DND-41 (cell line): Measurements from ENCODE around the gene TEX22.

Experiments
- ATAC-seq: fragments of 200-7000 bp; cut with Tn5 transposase; 3 replicates; pipeline ENCODE4 v1.9.1; 2021; ENCODE audit warnings: low read depth; ENCODE audit not compliant: insufficient read depth
- DNase-seq: peaks from one replicate; pipeline ENCODE4 v3.0.0-alpha.2; 2020
- H2AFZ ChIP-seq: 2 replicates; pipeline ENCODE4 v1.6.0; 2012; ENCODE audit warnings: low read depth, low read length
- H3K27ac ChIP-seq: 2 replicates; pipeline ENCODE4 v1.5.1; 2012; ENCODE audit warnings: low read length, inconsistent platforms
- H3K27me3 ChIP-seq: fragments of 200-600 bp; sonication (generic); 2 replicates; pipeline ENCODE4 v1.6.0; 2012; ENCODE audit warnings: low read length, mild to moderate bottlenecking, inconsistent platforms; ENCODE audit not compliant: insufficient read depth, poor library complexity
- H3K36me3 ChIP-seq: 2 replicates; pipeline ENCODE4 v1.5.1; 2012; ENCODE audit warnings: low read length, inconsistent platforms; ENCODE audit not compliant: insufficient read depth
- H3K4me1 ChIP-seq: 2 replicates; pipeline ENCODE4 v1.5.1; 2012; ENCODE audit warnings: mild to moderate bottlenecking, low read length; ENCODE audit not compliant: insufficient read depth
- H3K4me2 ChIP-seq: 2 replicates; pipeline ENCODE4 v1.6.0; 2012; ENCODE audit warnings: mild to moderate bottlenecking, moderate library complexity, low read length, inconsistent platforms; ENCODE audit not compliant: insufficient read depth
- H3K4me3 ChIP-seq, 2 experiments: fragments of 200-600 bp in 1 of 2; shearing (Covaris generic) in 1 of 2; 2 replicates each; pipeline ENCODE4 v1.5.1; 2012 to 2016; ENCODE audit warnings: inconsistent platforms in 2 of 2, low read length in 2 of 2, mild to moderate bottlenecking in 2 of 2, low read depth in 1 of 2, moderate library complexity in 1 of 2
- H3K79me2 ChIP-seq: 2 replicates; pipeline ENCODE4 v1.6.0; 2012; ENCODE audit warnings: low read length, inconsistent platforms; ENCODE audit not compliant: insufficient read depth
- H3K9ac ChIP-seq: 2 replicates; pipeline ENCODE4 v1.6.0; 2012; ENCODE audit warnings: low read depth, mild to moderate bottlenecking, inconsistent platforms, low read length, moderate library complexity
- H3K9me3 ChIP-seq: 2 replicates; pipeline ENCODE4 v1.5.1; 2012; ENCODE audit warnings: low read length, moderate library complexity, mild to moderate bottlenecking, inconsistent platforms; ENCODE audit not compliant: insufficient read depth, severe bottlenecking
- H4K20me1 ChIP-seq: 2 replicates; pipeline ENCODE4 v1.6.0; 2012; ENCODE audit warnings: low read length; ENCODE audit not compliant: insufficient read depth
- EZH2 ChIP-seq: IDR thresholded peaks from 3 replicates; pipeline ENCODE4 v1.6.1; 2012; ENCODE audit warnings: borderline replicate concordance, low read depth, mild to moderate bottlenecking, moderate library complexity, low read length, inconsistent platforms; ENCODE audit not compliant: severe bottlenecking
- TF ChIP-seq, protein P1 (sequence below): IDR thresholded peaks from 2 replicates; pipeline ENCODE4 v1.5.1; 2012; ENCODE audit warnings: borderline replicate concordance, low read length, moderate library complexity, mild to moderate bottlenecking; ENCODE audit not compliant: poor library complexity, severe bottlenecking; ENCODE audit errors: extremely low read depth

Gene TEX22

DNA sequence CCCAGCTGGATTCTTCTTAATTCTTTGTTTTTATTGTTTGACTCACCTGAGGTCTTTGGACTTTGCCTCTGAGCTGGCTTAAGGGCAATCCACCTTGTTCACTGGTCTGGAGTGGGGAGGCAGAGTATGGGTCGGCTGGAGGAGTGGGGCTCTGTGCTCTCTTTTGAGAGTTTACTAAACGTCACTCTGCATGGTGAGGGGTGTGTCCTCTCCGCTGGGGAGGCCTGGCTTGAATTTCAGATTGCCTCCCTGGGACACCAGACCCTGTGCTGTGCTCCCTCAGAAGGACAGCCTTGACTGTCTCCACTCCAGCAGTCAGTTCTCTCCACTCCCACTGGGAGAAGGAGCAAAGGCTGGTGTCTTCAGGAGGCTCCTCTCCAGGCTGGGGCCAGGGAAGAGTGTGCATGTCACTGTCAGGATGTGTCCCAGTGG is 19.4 kb downstream of the TEX22 start:
- Histone ChIP-seq H3K36me3 (peaks cover 27% of the 10 kb centered on the region), H3K79me2 (peaks cover 39% of the 10 kb centered on the region), H3K27ac (no peak overlapping the region), H2AFZ (no peak overlapping the region), H3K4me1 (peaks cover 59% of the 10 kb centered on the region), H3K4me2 (0 out of 2 replicates have a peak overlapping the region, but pooled peaks have one; percentile 85), H3K9me3 (no peaks in the 10 kb centered on the region), H3K27me3 (no peaks in the 10 kb centered on the region), H3K9ac (0 out of 2 replicates have a peak overlapping the region, but pooled peaks have one; percentile 98), H3K4me3 (no peak overlapping the region), H4K20me1 (peaks cover 22% of the 10 kb centered on the region)
- DNase-seq = no peak
- no peak for ATAC-seq
- TF ChIP-seq, protein P1, sequence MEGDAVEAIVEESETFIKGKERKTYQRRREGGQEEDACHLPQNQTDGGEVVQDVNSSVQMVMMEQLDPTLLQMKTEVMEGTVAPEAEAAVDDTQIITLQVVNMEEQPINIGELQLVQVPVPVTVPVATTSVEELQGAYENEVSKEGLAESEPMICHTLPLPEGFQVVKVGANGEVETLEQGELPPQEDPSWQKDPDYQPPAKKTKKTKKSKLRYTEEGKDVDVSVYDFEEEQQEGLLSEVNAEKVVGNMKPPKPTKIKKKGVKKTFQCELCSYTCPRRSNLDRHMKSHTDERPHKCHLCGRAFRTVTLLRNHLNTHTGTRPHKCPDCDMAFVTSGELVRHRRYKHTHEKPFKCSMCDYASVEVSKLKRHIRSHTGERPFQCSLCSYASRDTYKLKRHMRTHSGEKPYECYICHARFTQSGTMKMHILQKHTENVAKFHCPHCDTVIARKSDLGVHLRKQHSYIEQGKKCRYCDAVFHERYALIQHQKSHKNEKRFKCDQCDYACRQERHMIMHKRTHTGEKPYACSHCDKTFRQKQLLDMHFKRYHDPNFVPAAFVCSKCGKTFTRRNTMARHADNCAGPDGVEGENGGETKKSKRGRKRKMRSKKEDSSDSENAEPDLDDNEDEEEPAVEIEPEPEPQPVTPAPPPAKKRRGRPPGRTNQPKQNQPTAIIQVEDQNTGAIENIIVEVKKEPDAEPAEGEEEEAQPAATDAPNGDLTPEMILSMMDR = no peak
- no peak for TF ChIP-seq EZH2

DNA sequence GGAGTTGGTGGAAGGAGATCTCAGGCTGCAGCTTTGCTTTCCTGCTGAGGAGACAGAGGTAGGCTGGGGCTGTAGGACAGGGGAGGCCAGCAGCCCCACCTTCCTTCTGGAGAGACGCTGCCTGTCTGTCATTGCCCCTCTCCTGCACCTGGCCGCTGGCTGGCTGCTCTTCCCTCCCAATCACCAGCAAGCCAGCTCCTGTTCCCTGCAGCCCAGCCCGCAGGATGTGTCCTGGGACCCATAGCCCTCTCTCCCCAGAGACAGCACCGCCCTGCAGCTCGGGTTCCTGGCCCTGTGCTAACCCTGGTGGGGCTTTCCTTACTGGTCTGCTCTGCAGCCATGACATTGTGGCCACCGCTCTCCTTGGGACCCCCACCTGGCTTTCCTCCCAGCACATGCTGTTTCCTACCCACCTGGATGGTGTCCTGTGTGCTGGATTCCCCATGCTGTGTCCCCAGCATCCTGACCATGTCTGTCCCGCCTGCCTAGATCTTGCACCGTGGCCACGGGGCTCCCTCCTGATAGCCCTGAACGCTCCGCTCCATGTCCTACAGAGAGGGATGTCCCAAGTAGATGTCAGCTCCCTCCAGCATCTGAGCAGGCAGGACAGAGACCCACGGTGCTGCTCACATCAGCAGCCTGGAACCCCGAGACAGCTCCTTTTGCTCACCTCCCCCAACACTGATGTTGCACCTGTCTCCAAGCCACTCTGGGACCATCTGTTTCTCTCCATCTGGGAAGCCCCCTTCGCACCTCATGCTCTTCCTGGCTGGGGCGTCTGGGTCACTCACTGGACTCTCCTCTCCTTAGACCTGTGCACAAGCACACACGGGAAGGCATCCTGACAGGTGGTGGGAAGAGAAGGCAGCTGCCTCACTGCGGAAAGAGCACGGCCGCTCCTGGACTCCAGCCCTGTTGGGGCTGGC is 20.2 kb downstream of the TEX22 start:
- no peaks in the 10 kb centered on the region for H3K9me3 ChIP-seq
- peaks cover 48% of the 10 kb centered on the region for H3K79me2 ChIP-seq
- H3K4me3 ChIP-seq = peak overlapping the region; percentile 77 to 99; a peak in 3 of 4 replicates
- TF ChIP-seq, protein P1 = no peak
- no peak for TF ChIP-seq EZH2
- DNase-seq (no peak), ATAC-seq (no peak)
- H4K20me1 ChIP-seq = peaks cover 30% of the 10 kb centered on the region
- H3K27me3 ChIP-seq = no peaks in the 10 kb centered on the region
- H3K36me3 ChIP-seq = peaks cover 30% of the 10 kb centered on the region
- peak overlapping the region; percentile 96 for H3K27ac ChIP-seq
- H3K4me1 ChIP-seq = peaks cover 62% of the 10 kb centered on the region
- peak overlapping the region; percentile 94 for H2AFZ ChIP-seq
- H3K4me2 ChIP-seq = peak overlapping the region; percentile 85
- H3K9ac ChIP-seq = peak overlapping the region; percentile 98

DNA sequence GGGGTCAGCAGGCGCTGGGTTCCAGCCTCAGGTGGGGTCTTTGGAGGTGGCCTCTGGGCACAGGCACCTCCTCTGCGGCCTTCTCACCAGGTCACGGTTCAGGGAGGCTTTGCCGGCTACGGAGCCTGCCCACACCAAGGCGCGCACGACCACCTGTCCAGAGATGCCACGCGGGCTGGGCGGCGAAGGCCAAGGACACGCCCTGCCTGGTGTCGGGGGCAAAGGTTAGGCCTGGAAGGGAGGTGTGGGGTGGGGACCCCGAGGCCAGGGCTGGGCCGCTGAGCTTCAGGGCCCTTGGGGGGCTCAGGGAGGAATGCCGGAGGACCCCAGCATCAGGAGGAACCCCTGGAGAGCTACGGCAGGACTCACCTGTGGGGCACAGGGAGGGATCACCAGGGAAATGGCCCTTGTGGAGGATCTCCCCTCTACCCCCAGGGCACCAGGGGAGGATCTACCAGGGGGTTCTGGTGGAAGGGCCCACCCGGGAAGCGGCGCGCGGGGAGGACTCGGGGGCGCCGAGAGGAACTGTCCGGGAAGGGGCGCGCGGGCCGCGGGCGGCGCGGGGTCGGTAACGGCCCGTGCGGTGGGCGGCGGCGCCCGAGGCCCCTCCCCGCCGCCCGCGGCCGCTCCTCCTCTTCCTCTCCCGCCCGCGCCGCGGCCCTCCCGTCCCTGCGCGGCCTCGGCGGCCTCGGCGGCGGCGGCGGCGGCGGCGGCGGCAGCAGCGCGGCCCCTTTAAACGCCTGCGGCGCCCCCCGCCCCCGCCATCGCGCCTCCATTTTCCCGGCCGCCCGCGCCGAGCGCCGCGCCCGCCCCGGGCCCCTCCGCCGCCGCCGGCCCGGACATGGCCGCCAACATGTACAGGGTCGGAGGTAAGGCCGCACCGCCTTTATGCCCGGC is 21.1 kb downstream of the TEX22 start, which contains the start of gene MTA1:
Gene MTA1 (plus strand): TSS at position 633 of the 897 bp plus-strand sequence. CDS start 209 bp downstream, at position 842.
- H3K9ac ChIP-seq = peak within 1 kb of the TSS; percentile 98
- H4K20me1 ChIP-seq = peaks cover 37% of the 10 kb centered on the region
- TF ChIP-seq, protein P1 = no peak
- TF ChIP-seq EZH2 = no peak
- DNase-seq (peak; percentile 59), ATAC-seq (peak; percentile 51)
- H3K36me3 ChIP-seq = peaks cover 36% of the 10 kb centered on the region
- peak within 1 kb of the TSS; percentile 96 for H3K27ac ChIP-seq
- peak within 1 kb of the TSS; percentile 94 for H2AFZ ChIP-seq
- H3K4me3 ChIP-seq = peak within 1 kb of the TSS; percentile 99 to 100
- no peaks in the 10 kb centered on the region for H3K9me3 ChIP-seq
- H3K4me2 ChIP-seq = peak within 1 kb of the TSS; percentile 96
- H3K27me3 ChIP-seq = no peaks in the 10 kb centered on the region
- peaks cover 58% of the 10 kb centered on the region for H3K4me1 ChIP-seq
- peaks cover 57% of the 10 kb centered on the region for H3K79me2 ChIP-seq
